HepG2 (cell line): ENCODE results near the gene ZNF213. TPM values are rescaled to one million over a fixed set of nuclear protein-coding genes. Genes with fewer than 3 reads are reported as not detected.
A peak's percentile ranks its signal among the peaks of the same experiment; 100 is the strongest.

Experiments used
- CENPT ChIP-seq: sonication (generic); formaldehyde crosslinking; IDR thresholded peaks from 2 replicates; pipeline ENCODE4 v1.8.0; 2022; ENCODE audit warnings: low read depth, mild to moderate bottlenecking, moderate library complexity, missing genetic modification reagents
- CENPX ChIP-seq: sonication (generic); formaldehyde crosslinking; IDR thresholded peaks from 2 replicates; pipeline ENCODE4 v1.9.0; 2021; ENCODE audit warnings: mild to moderate bottlenecking, missing genetic modification reagents, moderate library complexity
- JUN ChIP-seq: sonication (generic); formaldehyde crosslinking; IDR thresholded peaks from 2 replicates; pipeline ENCODE4 v1.4.0; 2020; ENCODE audit warnings: mild to moderate bottlenecking, missing genetic modification reagents
- MYNN ChIP-seq: sonication (generic); formaldehyde crosslinking; IDR thresholded peaks from 2 replicates; pipeline ENCODE4 v1.4.0; 2020; ENCODE audit warnings: mild to moderate bottlenecking, low read depth, missing genetic modification reagents
- PHF5A ChIP-seq: IDR thresholded peaks from one replicate; pipeline ENCODE4 v1.6.1; 2018; ENCODE audit warnings: low read depth, missing genetic modification reagents; ENCODE audit not compliant: unreplicated experiment
- POLR2A ChIP-seq, 2 experiments: IDR thresholded peaks; 2 replicates each; pipeline ENCODE4 v1.6.1; 2011; ENCODE audit warnings: low read depth in 2 of 2, low read length in 2 of 2, mild to moderate bottlenecking in 1 of 2, moderate library complexity in 1 of 2; ENCODE audit not compliant: insufficient read depth in 1 of 2
- SYNCRIP ChIP-seq: fragments of 200-400 bp; formaldehyde crosslinking; IDR thresholded peaks from 2 replicates; pipeline ENCODE4 v1.6.1; 2018; ENCODE audit warnings: mild to moderate bottlenecking, low read depth, low read length; ENCODE audit not compliant: insufficient read depth
- ZEB1 ChIP-seq: IDR thresholded peaks from 2 replicates; pipeline ENCODE4 v1.6.1; 2012; ENCODE audit warnings: mild to moderate bottlenecking, low read depth, inconsistent platforms; ENCODE audit not compliant: insufficient replicate concordance
- ZFP36L2 ChIP-seq: sonication (generic); formaldehyde crosslinking; IDR thresholded peaks from 2 replicates; pipeline ENCODE4 v1.4.0; 2020; ENCODE audit warnings: missing genetic modification reagents
- ZNF883 ChIP-seq: sonication (generic); formaldehyde crosslinking; IDR thresholded peaks from 2 replicates; pipeline ENCODE4 v1.5.1; 2020; ENCODE audit warnings: mild to moderate bottlenecking, missing genetic modification reagents; ENCODE audit errors: not compliant biosample characterization
- ZSCAN22 ChIP-seq: sonication (generic); formaldehyde crosslinking; IDR thresholded peaks from 2 replicates; pipeline ENCODE4 v1.4.0; 2020; ENCODE audit warnings: mild to moderate bottlenecking, missing genetic modification reagents
- polyA plus RNA-seq, 8 experiments: library from polyadenylated mRNA; depleted of rRNA in 3 of 8; stranded (reverse) in 7 of 8; unstranded in 1 of 8; fragments of >200 nt; fragmentation: Illumina TruSeq in 4 of 8; extraction: Trizol in 4 of 8; gene quantifications; 2 replicates each; pipeline versions ENCODE4 v1.2.1 to v1.2.3, GENCODE V29; 2011 to 2016; ENCODE audit warnings: low read depth in 4 of 8, missing spikeins in 1 of 8, mixed read lengths in 1 of 8; ENCODE audit not compliant: insufficient read depth in 1 of 8
- total RNA-seq, 5 experiments: library from RNA; depleted of rRNA; stranded (reverse); fragments of >200 nt; fragmentation: Illumina TruSeq; extraction: Trizol; gene quantifications; 2 replicates each; pipeline ENCODE4 v1.2.3, GENCODE V29; 2016; ENCODE audit warnings: low read depth in 1 of 5
- TF ChIP-seq, protein P1 (sequence below): sonication (generic); formaldehyde crosslinking; IDR thresholded peaks from 2 replicates; pipeline ENCODE4 v1.4.0; 2020; ENCODE audit warnings: missing genetic modification reagents, borderline replicate concordance
- TF ChIP-seq, protein P2 (sequence below): sonication (generic); formaldehyde crosslinking; IDR thresholded peaks from 2 replicates; pipeline ENCODE4 v1.4.0; 2020; ENCODE audit warnings: missing genetic modification reagents
- TF ChIP-seq, protein P3 (sequence below): sonication (generic); formaldehyde crosslinking; IDR thresholded peaks from 2 replicates; pipeline ENCODE4 v1.4.0; 2020; ENCODE audit warnings: mild to moderate bottlenecking, missing genetic modification reagents, borderline replicate concordance
- TF ChIP-seq, protein P4 (sequence below): sonication (generic); formaldehyde crosslinking; IDR thresholded peaks from 2 replicates; pipeline ENCODE4 v1.5.0; 2020; ENCODE audit warnings: mild to moderate bottlenecking, missing genetic modification reagents, moderate library complexity

Gene ZNF213
- total and polyA plus RNA-seq, 2 of the 13 experiments (the other 11 are each of a cell fraction or from before 2014, with no cell fraction given): 0.59 to 0.97 TPM

DNA sequence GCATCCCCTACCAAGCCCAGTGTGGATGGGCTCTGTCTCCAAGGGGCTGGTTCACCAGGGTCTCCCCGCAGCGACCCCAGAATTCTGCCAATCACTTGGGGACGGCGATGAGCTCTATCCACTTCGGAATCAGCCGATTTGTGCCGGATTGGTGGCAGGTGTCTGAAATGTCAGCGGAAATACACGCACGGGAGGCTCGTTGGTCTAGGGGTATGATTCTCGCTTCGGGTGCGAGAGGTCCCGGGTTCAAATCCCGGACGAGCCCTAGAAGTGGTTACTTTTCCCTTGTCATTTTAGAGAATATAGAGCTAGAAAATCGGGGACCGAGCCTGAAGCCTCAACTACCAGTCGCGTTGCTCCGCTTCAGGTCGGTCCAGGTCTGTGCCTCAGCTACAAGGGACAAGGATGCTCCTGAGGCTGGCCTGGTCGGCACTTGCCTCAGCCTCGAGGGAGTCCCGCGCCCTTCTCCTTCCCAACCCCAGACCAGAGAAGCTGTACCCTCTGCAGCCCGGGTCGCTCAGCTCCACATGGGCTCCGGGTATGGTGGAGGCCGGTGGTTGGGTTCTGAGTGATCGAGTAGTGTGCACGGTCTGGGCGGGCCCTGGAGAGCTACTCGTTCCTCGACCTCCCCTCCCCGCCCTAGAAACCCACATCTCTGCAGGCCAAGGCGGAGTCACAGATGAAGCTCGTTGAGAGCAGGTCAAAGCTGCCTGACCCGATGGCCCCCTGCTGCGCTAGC lies 37.2 kb downstream of the ZNF213 start (continued):
- TF ChIP-seq, protein P1, sequence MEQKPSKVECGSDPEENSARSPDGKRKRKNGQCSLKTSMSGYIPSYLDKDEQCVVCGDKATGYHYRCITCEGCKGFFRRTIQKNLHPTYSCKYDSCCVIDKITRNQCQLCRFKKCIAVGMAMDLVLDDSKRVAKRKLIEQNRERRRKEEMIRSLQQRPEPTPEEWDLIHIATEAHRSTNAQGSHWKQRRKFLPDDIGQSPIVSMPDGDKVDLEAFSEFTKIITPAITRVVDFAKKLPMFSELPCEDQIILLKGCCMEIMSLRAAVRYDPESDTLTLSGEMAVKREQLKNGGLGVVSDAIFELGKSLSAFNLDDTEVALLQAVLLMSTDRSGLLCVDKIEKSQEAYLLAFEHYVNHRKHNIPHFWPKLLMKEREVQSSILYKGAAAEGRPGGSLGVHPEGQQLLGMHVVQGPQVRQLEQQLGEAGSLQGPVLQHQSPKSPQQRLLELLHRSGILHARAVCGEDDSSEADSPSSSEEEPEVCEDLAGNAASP: no peak
- no peak for TF ChIP-seq PHF5A (CRISPR knock-in tag)
- no peak for TF ChIP-seq CENPT (CRISPR knock-in tag)
- TF ChIP-seq ZEB1: peak; percentile 72
- TF ChIP-seq CENPX (CRISPR knock-in tag): no peak
- no peak for TF ChIP-seq ZSCAN22 (CRISPR knock-in tag)
- TF ChIP-seq, protein P2, sequence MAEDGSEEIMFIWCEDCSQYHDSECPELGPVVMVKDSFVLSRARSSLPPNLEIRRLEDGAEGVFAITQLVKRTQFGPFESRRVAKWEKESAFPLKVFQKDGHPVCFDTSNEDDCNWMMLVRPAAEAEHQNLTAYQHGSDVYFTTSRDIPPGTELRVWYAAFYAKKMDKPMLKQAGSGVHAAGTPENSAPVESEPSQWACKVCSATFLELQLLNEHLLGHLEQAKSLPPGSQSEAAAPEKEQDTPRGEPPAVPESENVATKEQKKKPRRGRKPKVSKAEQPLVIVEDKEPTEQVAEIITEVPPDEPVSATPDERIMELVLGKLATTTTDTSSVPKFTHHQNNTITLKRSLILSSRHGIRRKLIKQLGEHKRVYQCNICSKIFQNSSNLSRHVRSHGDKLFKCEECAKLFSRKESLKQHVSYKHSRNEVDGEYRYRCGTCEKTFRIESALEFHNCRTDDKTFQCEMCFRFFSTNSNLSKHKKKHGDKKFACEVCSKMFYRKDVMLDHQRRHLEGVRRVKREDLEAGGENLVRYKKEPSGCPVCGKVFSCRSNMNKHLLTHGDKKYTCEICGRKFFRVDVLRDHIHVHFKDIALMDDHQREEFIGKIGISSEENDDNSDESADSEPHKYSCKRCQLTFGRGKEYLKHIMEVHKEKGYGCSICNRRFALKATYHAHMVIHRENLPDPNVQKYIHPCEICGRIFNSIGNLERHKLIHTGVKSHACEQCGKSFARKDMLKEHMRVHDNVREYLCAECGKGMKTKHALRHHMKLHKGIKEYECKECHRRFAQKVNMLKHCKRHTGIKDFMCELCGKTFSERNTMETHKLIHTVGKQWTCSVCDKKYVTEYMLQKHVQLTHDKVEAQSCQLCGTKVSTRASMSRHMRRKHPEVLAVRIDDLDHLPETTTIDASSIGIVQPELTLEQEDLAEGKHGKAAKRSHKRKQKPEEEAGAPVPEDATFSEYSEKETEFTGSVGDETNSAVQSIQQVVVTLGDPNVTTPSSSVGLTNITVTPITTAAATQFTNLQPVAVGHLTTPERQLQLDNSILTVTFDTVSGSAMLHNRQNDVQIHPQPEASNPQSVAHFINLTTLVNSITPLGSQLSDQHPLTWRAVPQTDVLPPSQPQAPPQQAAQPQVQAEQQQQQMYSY: no peak
- no peak for TF ChIP-seq POLR2A (IDR thresholded peaks at IDR 0.05; ENCODE audit: insufficient read depth in 1 of 2, low read depth in 2 of 2, low read length in 2 of 2)
- TF ChIP-seq ZFP36L2 (CRISPR knock-in tag): no peak
- TF ChIP-seq, protein P3, sequence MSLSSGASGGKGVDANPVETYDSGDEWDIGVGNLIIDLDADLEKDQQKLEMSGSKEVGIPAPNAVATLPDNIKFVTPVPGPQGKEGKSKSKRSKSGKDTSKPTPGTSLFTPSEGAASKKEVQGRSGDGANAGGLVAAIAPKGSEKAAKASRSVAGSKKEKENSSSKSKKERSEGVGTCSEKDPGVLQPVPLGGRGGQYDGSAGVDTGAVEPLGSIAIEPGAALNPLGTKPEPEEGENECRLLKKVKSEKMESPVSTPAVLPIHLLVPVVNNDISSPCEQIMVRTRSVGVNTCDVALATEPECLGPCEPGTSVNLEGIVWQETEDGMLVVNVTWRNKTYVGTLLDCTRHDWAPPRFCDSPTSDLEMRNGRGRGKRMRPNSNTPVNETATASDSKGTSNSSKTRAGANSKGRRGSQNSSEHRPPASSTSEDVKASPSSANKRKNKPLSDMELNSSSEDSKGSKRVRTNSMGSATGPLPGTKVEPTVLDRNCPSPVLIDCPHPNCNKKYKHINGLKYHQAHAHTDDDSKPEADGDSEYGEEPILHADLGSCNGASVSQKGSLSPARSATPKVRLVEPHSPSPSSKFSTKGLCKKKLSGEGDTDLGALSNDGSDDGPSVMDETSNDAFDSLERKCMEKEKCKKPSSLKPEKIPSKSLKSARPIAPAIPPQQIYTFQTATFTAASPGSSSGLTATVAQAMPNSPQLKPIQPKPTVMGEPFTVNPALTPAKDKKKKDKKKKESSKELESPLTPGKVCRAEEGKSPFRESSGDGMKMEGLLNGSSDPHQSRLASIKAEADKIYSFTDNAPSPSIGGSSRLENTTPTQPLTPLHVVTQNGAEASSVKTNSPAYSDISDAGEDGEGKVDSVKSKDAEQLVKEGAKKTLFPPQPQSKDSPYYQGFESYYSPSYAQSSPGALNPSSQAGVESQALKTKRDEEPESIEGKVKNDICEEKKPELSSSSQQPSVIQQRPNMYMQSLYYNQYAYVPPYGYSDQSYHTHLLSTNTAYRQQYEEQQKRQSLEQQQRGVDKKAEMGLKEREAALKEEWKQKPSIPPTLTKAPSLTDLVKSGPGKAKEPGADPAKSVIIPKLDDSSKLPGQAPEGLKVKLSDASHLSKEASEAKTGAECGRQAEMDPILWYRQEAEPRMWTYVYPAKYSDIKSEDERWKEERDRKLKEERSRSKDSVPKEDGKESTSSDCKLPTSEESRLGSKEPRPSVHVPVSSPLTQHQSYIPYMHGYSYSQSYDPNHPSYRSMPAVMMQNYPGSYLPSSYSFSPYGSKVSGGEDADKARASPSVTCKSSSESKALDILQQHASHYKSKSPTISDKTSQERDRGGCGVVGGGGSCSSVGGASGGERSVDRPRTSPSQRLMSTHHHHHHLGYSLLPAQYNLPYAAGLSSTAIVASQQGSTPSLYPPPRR: no peak
- TF ChIP-seq SYNCRIP: no peak
- TF ChIP-seq, protein P4, sequence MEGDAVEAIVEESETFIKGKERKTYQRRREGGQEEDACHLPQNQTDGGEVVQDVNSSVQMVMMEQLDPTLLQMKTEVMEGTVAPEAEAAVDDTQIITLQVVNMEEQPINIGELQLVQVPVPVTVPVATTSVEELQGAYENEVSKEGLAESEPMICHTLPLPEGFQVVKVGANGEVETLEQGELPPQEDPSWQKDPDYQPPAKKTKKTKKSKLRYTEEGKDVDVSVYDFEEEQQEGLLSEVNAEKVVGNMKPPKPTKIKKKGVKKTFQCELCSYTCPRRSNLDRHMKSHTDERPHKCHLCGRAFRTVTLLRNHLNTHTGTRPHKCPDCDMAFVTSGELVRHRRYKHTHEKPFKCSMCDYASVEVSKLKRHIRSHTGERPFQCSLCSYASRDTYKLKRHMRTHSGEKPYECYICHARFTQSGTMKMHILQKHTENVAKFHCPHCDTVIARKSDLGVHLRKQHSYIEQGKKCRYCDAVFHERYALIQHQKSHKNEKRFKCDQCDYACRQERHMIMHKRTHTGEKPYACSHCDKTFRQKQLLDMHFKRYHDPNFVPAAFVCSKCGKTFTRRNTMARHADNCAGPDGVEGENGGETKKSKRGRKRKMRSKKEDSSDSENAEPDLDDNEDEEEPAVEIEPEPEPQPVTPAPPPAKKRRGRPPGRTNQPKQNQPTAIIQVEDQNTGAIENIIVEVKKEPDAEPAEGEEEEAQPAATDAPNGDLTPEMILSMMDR (CRISPR knock-in tag): no peak; the same call in 1 of the 2 replicates
- TF ChIP-seq ZNF883: no peak
- no peak for TF ChIP-seq JUN (CRISPR knock-in tag)
- TF ChIP-seq MYNN (CRISPR knock-in tag): no peak
